Dermis microvascular lymphatic vessel endothelial cell (primary cell): ENCODE results near the gene MSI2. TPM values are rescaled to one million over a fixed set of nuclear protein-coding genes. Genes with fewer than 3 reads are reported as not detected.

ENCODE experiments used
- DNase-seq, 2 donors: peaks; one replicate each; pipeline versions ENCODE4 v3.0.0 to v3.0.0-alpha.2; 2010; ENCODE audit warnings: low read depth in 2 of 2
- total RNA-seq: library from RNA; depleted of rRNA; stranded (reverse); fragments of >200 nt; gene quantifications from 2 replicates; pipeline ENCODE4 v1.2.1, GENCODE V29; 2014

Gene MSI2
- total RNA-seq, 1 donor from 2014 or later, result 7.4 TPM

DNA sequence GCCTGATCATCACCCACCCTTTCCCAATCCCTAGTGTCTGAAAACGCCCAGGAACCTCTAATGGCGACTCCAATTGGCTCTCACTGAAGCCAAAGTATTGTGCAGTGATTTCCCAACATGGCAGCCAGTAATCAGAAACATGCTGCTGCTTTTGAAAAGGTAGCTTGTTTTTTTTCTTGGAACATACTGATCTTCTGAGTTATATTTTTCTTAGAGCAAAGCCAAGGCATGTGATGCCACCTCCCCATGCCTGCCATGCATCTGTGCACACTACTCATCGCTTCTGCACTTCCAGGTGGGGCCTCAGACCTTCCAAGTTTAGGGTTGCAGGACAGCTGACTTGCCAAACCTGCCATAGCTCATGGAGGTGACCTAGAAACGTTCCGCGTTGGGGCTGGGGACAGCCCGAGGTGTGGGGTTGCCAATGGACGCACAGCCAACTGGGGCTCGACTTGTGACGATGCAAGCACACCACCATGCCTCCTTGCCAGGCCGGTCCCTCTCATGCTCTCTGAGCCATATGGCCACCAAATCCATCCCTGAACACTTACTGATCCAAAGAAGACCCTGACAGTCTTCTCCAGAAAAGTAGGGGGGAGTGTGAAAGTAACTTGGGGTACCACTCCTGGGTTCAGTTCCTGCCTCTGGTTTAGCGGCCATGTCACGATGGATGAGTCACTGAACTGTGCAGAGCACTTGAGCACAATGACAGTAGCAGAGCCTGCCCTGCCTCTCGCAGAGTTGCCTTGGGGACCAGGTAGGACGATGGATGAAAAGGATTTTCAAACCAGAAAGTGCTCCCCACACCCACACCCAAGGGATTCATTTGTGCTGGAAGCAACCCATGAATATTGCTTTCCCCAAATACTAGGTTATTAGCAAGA lies 333.1 kb downstream of the MSI2 start:
- no peak for DNase-seq

DNA sequence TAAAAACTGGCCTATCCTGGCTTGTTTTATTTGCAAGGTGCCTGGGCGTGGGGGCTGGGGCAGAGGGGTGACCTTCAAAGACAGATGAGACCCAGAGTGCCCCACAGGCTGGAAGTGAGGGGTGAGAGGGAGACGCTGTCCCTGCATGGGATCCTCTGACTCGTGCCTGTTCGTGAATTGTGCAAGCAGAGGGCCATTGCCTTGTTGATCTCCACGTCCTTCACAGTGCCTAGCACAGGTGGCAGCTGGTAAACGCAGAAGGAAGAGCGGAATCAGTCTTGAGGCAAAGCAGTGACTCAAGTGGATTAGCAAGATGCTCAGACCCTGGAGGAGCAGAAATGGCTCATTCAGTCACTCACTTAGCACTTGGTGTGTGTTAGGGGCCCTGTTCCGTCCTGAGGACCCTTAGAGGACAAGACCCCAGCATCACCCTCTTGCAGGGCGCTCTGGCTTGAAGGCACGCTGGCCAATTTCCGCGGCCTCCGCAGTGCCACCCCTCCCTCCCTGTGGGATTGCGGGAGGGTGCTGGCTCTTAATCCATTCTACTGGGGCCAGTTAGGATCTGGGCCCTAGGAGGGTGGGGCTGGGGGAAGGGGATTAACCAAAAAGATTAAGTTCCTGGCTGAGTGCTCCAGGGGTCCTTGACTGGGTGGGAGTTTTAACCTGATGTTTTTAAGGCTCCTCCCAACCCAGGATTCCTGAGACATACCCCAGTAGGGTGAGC lies 337.6 kb downstream of the MSI2 start:
- no peak for DNase-seq

DNA sequence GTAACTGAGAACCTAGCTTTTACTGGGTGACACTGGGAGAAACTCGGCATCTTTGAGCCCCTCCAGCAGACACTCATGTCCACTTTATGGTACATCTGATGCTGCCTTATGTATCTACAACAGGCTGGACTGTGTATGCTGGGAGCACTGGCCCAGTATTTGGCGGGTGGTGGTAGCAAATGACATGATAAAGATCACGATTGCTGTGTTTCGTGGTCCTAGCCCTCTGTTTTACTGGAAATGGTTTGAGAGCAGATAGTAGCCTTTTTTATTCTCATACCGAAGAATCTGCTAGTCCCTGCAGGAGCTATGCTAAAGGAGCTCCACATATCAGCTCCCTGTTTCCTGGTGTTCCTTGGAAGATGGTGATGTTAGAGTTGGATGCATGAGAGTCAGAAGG lies 338.4 kb downstream of the MSI2 start:
- no peak for DNase-seq

DNA sequence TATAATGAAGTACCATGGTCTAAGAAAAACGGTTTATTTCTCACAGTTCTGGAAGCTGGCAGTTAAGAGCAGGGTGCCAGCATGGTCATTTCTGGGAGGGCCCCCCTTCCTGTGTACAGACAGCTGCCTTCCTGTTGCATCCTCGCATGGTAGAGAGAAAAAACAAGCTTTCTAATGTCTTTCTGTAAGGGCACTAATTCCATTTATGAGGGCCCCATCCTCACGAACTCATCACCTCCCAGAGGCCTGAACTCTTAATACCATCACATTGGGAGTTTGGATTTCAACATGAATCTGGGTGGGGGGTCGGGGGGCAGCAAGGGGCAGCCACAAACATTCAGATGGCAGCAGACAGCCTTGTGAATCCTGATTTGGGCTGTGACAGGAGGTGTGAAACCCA lies 339.1 kb downstream of the MSI2 start:
- no peak for DNase-seq

DNA sequence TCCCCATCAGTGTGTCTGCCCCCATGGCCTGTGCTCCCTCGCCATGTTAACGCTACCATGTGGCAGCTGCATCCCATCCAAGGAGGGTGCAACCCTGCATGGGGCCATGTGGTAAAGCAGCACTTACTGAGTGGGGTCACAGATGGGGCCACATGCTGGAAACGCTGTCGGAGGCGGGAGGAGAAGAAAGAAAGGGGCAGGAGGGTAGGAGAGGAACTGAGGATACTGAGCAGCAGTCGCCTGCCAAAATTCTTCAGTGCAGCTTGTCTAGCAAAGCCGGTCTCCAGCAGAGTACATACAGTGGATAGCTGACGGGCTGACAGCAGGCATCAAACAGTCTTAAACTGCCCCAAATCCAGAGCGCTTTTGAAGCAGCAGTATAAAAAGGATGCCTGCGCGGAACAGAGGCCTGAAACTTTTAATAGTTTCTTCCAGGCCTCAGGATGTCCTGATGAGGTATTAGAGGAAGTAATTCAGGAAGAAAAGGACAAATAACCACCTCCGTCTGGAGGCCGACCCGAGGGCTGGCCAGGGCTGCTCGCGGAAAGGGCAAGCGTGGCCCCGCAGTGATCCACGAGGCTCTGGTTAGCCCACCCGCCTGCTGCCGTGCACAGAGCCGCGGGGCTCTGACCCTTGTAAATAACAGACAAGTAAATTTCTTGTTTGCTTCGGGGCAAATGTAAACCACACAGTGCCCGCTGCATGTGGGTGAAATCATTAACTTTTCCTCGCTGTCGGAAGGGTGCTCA lies 339.8 kb downstream of the MSI2 start:
- peak in 1 of 2 donors; percentile 44 for DNase-seq

DNA sequence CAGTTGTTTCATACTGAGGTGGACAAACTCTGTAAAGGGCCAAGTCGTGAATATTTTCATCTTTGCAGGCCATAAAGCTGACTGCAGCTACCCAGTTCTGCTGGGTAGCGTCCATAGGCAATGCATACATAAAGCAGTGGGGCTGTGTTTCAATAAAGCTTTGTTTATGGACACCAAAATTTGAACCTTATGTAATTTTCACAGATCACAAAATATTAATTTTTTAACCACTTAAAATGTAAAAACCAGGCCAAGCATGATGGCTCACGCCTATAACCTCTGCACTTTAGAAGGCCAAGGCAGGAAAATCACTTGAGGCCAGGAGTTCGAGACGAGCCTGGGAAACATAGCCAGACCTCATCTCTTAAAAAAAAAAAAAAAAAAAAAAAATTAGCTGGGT lies 340.8 kb downstream of the MSI2 start:
- no peak for DNase-seq

DNA sequence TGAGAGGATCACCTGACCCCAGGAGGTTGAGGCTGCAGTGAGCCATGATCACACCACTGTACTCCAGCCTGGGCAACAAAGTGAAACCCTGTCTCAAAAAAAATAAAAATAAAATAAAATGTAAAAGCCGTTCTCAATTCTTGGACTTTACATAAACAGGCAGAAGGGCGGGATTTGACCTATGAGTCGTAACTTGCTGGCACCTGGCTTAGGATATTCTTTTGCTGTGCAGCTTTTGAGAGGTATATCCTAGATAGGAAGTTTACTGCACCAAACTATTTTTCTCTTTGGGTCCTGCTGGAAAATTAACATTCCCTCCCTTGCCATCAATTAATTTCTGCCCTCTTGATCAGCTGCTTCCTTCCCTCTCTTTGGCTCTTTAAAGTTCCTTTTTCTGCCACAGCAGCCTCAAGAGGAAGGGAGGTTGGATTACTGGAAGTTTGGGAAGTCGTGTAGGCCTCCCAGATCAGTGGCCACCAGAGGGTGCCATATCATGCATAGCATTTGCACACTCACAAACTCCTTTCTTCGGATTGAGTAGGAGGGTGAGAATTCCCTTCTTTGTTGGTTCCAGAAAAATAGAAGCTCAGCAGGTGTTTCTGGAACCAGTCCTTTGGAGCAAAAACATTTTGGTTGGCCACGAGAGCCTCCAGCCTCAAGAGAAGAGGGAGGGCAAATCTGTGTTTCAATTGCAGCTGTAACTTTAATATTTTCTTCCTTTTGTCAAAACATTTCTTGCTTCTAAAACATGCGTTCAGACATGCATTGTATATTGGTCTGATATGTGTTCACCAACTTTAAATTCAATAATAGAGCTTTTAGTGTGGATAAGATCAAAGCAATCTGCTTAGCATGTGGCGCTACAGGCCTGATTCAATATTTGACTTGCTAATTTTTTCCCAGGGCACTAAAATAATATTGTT lies 341.5 kb downstream of the MSI2 start:
- DNase-seq, result peak; percentile 30 to 69

DNA sequence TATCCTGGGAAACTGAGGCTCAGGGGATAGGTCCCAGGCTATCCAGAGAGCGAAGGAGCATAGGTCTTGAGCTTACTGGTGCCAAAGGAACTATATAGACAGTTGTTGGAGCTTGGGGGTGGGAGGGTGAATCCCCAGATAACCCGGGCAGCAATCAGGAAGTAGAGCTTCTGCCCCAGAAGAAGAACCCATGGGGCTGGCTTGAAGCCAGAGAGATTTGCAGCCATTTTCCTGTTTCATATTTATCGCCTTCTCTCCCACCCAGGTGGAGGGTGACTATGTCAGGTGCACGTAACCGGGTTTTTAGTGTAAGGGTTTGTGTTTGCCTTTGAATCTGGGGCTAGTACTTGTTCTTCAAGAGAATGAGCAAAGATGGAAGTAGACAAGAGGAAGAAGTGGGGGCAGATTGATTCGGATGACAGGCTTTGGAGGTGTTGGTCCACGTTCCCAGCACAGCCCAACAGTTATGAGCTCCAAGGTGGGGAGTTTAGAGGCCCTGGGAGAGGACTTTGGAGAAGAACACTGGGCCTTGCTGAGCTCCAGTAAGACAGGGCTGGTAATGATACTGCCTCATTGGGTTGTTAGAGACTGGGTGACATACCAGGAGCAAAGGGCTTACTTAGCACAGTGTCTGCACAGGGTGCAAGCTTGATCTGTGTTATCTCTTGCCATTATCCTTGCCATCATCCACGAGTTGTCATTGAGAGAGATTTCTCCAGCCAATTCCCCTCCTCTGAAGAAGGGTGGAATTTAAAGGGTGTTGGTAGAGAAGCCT lies 343.1 kb downstream of the MSI2 start:
- DNase-seq, result no peak

DNA sequence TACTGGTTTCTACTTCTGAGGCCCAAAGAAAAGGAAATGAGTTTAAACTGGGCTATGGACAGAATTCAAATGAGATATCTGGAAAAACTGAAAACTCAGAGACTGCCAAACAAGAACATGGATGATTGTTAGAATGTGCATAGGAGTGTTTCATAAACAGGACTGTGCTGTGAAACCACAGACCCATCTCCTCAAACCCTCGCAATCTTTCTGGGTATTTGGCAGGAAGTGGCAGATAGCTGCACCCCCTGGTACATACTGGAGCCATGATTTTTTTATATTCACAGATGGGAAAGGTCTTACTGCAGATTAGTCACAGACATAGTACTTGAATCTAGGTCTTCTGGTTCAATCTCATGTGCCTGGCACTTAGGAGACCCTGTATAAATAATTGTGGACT lies 343.8 kb downstream of the MSI2 start:
- no peak for DNase-seq

DNA sequence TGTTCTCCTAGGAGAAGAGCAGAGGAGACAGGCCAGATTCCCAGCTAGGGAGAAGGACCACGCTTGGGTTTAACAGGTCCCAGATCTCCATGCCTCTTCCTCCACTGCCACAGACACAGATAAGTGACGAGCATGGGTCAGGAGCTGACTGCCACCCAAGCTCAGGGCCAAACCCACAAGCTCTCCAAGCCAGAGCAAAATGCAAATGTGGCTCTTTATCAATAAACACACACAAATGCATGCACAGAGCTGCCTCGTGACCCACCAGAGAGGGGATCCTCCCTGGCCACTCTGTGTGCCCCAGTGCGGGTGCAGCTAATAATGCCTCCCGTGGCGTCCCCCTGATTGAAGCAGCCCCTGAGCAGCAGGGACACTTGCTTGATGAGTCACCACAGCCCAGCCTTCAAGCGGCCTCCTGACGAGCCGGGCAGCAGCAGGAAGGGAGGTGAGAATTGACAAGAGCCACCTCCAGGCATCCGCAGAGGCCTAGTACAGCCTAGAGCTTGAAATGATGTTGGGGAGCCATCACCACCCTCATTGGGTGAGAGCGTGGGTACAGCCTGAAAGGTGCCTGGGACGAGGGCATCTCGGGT lies 344.9 kb downstream of the MSI2 start:
- DNase-seq, result no peak

DNA sequence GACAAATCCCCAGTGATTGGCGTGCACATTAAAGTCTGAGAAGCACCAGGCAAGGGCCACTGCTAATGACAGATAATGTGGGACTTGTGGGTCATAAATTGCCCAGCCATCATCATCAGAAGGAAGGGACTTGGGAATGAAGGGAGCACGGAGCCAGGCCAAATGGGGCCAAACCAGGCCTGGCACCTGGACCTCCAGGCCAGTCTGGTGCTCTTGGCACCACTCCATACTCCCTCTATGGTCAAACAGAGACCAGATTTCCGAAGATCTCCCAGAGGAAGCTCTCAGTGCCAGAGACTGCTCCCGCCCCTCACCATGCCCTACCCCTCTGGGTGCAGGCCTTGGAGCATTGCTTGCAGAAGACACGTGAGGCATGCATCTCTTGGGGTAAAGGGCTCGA lies 346.6 kb downstream of the MSI2 start:
- DNase-seq, result no peak

DNA sequence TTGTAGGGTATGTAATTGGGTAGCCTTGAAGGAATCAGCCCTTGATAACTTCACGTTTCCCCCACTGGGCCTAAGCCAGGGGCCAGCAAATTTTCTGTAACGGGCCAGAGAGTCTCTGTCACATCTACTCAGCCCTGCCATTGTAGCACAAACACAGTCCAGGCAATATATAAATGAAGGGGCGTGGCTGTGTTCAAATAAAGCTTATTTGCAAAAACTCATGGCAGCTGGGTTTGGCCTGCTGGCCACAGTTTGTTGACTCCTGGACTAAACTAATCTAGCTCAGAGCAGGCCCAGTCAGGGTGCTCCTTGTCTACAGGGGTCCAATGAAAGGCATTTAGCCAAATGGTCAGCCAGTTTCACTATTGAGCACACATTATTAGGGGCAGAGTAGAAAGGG lies 347.2 kb downstream of the MSI2 start:
- DNase-seq, result no peak

DNA sequence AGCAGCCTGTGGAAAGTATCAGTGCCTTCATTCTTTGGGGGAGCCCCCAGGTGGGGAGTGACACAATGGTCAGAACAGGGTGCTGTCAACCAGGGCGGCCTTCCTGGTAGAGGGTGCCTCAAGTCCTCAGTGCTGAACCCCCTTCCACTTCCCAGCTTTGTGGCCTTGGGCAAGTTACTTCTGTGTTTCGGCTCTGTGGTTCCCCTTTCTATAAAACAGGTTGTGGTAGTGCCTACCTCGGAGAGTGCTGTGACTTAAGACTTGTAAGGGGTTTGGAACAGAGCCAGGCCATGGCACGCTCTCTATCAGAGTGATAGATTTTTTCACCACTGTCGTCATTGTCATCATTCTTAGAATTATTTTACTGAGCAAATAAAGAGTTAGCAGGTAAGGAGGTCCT lies 347.7 kb downstream of the MSI2 start:
- DNase-seq, result no peak

DNA sequence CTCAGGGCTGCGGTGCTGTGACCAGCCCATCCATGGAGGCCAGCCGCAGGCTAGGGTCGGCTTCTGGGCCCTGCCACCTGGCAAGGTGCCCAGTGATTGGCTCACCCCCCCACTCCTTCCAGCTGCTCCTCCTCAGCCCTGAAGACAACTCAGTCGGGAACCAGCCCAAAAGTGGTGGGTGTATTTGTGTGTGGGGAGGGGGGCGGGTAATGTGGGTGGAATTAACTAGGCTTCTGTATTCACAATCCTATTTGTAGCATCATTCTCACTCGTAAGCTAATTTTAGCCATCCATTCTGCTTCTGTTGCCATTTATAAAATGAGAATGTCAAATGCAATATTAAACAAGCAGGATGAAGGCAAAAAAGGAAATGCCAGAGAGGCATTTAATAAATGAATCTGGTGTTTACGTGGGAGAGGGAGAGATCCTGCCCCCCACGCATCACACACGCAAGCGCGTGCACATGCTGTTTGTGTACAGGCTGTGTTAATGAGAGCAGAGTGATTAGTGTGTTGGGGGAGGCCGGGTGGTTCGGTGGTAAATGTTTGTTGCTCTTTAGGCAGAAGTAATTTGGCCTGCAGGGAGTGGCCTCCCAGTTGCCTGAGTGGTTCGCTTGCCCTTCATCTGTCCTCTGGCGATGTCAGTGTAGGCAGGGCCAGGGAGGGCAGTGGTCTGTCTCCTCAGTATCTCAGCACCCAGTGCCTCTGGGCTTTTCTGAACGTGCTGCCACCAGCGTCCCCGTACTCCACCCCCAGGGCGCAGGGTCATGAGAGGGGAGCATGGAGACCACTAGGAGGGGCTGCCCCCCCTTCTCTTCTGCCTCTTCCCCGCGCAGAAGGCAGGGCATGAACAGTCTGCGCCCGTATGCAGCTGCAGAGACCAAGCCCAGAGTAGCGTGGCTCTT lies 348.7 kb downstream of the MSI2 start:
- DNase-seq, result no peak

DNA sequence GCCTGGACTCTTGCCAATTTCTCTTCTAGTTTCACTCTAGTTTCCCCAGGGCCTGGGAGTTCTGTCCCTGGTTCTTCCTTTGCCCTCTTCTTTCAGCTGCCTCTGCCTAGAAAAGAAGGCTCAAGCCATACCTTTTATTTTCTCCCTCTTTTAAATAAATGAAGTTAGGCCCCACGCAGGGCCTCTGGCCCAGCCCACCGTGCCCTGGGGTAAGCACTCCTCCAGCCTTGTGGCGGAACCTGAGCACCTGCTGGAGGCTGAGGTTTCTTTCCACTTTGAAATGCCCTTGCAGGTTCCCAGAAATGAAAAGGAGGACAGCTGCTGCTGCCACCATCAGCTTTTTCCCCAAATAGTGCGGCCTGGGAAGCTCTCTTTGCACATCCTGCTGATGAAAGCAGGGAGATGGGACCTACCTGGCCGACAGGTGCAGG lies 349.4 kb downstream of the MSI2 start:
- DNase-seq, result peak in 1 of 2 donors; percentile 26

DNA sequence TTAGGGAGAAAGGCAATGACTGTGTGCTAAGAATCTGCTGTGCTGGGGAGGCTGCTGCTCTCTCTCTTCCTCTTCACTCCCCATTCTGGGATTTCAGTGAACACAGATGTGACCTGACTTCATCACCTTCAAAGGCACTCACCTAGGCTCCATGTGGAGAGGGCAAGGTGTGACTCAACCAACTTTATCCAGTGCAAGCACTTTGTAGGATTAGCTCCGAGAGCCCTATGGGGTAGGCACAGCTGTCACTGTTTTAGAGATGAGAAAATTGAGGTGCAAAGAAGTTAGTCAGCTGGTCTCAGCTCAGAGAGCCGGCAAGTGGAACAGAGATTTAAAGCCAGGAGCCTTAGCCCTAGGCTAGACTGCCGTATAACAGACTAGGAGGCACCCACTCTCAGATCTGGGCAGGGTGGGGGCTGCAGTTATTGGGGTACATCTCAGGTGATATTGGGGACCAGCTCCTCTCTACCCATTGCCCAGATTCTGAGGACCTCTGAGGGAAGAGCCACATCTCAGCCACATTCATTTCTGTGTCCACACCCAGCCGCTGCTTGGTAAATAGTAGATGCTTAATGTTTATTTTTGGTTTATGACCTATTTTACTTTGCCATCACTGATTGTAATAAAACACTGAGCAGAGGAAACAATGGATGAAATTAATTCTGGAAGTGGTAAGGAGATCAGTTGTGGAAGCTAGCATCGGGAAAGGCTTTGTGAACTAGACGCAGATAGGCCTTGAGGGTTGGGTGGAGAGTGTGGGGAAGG lies 350.0 kb downstream of the MSI2 start:
- no peak for DNase-seq

DNA sequence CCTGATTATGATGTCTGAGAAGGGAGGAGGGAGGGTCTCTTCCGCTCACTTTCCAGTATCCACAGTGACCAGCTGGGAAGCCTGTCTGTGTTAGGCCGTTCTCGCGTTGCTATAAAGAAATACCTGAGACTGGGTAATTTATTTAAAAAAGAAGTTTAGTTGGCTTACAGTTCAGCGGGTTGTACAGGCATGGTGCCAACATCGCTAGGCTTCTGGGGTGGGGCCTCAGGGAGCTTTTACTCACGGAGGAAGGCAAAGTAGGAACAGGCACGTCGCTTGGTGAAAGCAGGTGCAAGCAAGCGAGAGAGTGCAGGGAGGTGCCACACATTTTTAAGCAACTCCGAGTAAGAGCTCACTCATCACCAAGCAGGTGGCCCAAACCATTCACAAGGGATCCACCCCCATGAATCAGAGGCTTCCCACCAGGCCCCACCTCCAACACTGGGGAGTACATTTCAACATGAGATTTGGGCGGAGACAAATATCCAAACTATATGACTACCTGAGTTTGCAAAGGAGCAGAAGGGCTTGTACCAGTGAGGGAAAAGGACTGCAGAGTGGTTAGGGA lies 351.3 kb downstream of the MSI2 start:
- no peak for DNase-seq
